Measurements from ENCODE around the gene PARP16.

DNA sequence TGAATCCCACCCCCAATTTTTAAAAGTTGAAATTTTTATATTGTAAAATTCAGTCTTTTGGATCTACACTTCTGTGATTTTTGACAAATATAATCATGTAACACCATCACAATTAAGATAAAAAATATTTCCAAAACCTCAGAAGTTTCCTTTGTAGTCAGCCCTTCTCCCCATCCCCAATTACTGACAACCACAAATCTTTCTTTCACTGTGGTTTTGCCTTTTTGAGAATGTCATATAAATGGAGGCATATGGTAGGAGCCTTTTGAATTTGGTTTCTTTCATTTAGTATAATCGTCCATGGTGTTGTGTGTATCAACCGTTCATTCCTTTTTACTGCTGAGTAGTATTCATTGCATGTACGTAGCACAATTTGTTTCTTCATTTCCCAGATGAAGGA lies 67.5 kb downstream of the PARP16 start:
- TF ChIP-seq, protein P1, sequence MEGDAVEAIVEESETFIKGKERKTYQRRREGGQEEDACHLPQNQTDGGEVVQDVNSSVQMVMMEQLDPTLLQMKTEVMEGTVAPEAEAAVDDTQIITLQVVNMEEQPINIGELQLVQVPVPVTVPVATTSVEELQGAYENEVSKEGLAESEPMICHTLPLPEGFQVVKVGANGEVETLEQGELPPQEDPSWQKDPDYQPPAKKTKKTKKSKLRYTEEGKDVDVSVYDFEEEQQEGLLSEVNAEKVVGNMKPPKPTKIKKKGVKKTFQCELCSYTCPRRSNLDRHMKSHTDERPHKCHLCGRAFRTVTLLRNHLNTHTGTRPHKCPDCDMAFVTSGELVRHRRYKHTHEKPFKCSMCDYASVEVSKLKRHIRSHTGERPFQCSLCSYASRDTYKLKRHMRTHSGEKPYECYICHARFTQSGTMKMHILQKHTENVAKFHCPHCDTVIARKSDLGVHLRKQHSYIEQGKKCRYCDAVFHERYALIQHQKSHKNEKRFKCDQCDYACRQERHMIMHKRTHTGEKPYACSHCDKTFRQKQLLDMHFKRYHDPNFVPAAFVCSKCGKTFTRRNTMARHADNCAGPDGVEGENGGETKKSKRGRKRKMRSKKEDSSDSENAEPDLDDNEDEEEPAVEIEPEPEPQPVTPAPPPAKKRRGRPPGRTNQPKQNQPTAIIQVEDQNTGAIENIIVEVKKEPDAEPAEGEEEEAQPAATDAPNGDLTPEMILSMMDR (IDR thresholded peaks at IDR 0.05; ENCODE audit: borderline replicate concordance, extremely low read depth, low read length, poor library complexity, severe bottlenecking) = no peak
- no peak for TF ChIP-seq EZH2 (IDR thresholded peaks at IDR 0.05; ENCODE audit: borderline replicate concordance, low read depth, low read length, severe bottlenecking)

Data from DND-41 (cell line).